A673 (cell line): ENCODE data around the gene ULBP1.

ENCODE experiments used
- CTCF ChIP-seq: fragments of 300-800, 200-600 bp; sonication (generic); conservative IDR thresholded peaks from 2 replicates; pipeline ENCODE4 v1.5.1; 2017; ENCODE audit warnings: low read depth, mild to moderate bottlenecking, antibody characterized with exemption, low read length, moderate library complexity, mixed read lengths
- EZH2 ChIP-seq: fragments of 200-600 bp; sonication (generic); IDR thresholded peaks from 2 replicates; pipeline ENCODE4 v1.6.1; 2017; ENCODE audit warnings: borderline replicate concordance, low read depth, mild to moderate bottlenecking, mixed read lengths, antibody characterized with exemption, low read length; ENCODE audit not compliant: poor library complexity, severe bottlenecking

DNA sequence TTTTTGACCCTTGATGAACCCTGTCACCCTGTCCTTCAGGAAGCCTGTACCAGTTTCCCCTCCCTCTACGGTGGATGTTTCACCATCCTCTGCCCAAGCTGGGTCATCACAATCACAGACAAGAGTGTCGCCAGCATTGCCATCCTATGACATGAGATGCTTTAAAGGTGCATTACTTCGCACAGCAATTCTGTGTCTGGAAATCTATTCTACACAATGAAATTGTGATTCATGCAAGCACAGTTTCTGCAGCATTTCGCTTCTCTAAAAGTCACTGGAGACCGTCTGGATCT, 24.4 kb upstream of the ULBP1 start:
- TF ChIP-seq CTCF (no peak), EZH2 (no peak)
